22Rv1 (cell line): ENCODE data around the gene TAS2R8.

Source experiments
- ZFX ChIP-seq: fragments of 450-650 bp; IDR thresholded peaks from 2 replicates; pipeline ENCODE4 v1.6.1; 2017; ENCODE audit warnings: antibody characterized with exemption, borderline replicate concordance
- TF ChIP-seq, protein P1 (sequence below): fragments of 450-650 bp; IDR thresholded peaks from 2 replicates; pipeline ENCODE4 v1.5.1; 2017; ENCODE audit warnings: mild to moderate bottlenecking

DNA sequence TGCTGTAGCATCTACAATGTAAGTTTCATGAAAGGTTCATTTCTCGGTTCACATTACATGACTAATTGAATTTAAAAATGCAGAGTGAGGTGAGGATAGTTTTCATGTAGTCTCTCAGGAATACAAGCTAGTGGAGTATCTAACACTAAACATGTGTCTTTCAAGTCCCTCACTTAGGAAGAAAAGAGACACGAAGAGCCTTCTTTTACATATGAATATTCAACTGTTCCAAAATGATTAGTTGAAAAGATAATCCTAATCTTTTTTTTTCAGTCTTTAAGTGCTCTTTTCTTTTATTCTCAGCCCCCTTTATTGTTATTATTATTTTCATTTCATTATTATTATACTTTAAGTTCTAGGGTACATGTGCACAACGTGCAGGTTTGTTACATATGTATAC lies 31.4 kb upstream of the TAS2R8 start:
- TF ChIP-seq, protein P1, sequence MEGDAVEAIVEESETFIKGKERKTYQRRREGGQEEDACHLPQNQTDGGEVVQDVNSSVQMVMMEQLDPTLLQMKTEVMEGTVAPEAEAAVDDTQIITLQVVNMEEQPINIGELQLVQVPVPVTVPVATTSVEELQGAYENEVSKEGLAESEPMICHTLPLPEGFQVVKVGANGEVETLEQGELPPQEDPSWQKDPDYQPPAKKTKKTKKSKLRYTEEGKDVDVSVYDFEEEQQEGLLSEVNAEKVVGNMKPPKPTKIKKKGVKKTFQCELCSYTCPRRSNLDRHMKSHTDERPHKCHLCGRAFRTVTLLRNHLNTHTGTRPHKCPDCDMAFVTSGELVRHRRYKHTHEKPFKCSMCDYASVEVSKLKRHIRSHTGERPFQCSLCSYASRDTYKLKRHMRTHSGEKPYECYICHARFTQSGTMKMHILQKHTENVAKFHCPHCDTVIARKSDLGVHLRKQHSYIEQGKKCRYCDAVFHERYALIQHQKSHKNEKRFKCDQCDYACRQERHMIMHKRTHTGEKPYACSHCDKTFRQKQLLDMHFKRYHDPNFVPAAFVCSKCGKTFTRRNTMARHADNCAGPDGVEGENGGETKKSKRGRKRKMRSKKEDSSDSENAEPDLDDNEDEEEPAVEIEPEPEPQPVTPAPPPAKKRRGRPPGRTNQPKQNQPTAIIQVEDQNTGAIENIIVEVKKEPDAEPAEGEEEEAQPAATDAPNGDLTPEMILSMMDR = no peak
- no peak for TF ChIP-seq ZFX
